NOMO-1 treated with dmso at 0.1 percent for 144 hours (cell line): ENCODE measurements around the gene MAP9.
"Not testable (repeated sequence)": the region's sequence is repeated elsewhere in the genome, so short reads cannot be mapped to it uniquely, and the experiment has no call there.

Experiments
- DNase-seq: peaks from one replicate; lab custom pipeline; 2025; ENCODE audit not compliant: unreplicated experiment; lab: John Stamatoyannopoulos, UW

The MAP9 gene

DNA sequence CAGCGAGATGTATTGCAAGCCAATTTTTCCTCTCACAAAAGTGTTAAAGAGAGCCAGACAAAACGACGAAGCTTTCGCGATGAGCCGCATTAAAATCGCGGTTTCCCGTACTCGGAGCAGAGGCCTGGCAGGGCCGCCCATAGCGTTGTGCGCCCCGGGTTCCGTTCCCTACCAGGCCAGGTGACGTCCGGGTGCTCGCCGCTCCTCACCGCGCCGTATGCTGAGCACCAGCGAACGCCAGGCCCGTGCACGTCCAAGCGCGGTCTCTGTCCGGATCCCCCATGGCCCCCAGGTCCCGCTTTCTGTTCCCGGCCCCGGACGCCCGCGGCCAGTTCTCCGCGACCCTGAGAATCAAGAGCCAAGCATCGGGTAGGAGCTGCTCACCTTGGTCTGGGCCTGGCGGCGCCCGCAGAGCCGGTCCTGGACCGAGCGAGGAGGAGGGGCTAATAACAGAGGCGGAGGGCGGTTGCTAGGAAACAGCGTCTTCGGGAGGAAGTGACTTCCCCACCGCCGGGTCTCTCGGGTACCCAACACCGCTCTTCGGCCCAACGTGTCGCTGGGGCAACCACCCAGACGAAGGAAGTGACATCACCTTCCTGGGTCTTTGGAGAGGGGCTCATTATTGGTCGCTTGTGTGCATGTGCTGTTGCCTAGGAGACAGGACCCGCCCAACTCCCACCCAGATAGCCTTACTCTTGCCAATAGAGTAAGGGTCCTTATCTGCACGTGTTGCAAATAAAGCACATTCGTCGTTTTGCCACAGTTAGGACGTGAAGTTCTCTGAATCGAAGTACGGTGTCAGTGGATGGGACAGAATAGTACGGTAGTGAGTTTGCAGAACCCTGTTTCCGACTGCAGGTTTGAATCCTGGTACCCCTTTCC is at the start of gene MAP9:
MAP9 (minus strand) TSS at position 579 of the 882 bp plus-strand sequence. CDS start 1,115 bp downstream, outside the sequence.
- DNase-seq = no peak

DNA sequence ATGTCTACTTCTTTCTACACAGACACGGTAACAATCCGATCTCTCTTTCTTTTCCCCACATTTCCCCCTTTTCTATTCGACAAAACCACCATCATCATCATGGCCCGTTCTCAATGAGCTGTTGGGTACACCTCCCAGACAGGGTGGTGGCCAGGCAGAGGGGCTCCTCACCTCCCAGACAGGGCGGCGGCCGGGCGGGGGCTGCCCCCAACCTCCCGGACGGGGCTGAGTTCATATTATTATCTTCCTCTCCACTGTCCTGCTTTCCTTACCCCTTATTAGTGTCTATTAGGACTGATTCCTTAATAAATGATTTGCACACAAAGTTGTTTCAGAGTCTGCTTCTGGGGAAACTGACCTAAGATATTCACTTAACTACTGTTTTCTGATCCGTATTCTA is 48.0 kb upstream of the MAP9 start:
- DNase-seq = not testable (repeated sequence)

- no peak for DNase-seq
Observed at GRCh38 chr4:155423671-155424070, 46.9 kb upstream of the MAP9 start.

- no peak for DNase-seq
Observed at GRCh38 chr4:155419266-155419665, 42.5 kb upstream of the MAP9 start.

DNA sequence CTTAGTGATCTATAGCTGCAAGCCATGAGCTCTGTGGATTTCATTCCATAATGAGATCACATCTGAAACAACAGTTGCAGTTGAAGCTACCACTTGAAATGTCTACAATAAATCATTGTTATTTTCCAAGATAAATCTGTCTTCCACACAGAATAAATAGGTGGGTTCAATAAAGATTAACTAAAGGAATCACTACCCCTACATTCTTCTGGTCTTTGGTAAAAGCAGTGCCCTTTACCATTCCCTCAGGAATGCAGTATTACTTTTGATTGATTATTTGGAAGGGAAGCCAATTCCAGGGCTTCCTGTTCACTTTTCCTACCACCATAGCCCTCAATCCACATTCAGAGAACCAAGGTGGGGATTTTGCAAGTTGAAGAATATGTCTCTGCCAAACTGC is 38.9 kb upstream of the MAP9 start:
- no peak for DNase-seq

DNA sequence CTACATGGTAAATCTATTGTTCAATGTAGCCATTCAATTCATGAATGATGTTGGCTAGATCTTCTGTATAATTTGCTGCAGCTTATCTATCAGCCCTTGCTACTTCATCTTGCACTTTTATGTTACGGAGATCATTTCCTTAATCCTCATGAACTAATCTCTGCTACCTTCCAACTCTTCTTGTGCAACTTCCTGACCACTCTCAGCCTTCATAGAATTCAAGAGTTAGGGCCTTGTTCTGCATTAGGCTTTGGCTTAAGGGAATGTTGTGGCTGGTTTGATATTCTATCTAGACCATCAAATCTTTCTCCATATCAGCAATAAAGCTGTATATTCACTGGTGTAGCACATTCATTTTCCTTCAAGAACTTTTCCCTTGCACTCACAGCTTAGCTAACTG is 36.7 kb upstream of the MAP9 start:
- no peak for DNase-seq

- no peak for DNase-seq
Observed at GRCh38 chr4:155411546-155411945, 34.8 kb upstream of the MAP9 start.

GRCh38 chr4:155408796-155409195 is 32.0 kb upstream of the MAP9 start:
- DNase-seq = no peak

DNA sequence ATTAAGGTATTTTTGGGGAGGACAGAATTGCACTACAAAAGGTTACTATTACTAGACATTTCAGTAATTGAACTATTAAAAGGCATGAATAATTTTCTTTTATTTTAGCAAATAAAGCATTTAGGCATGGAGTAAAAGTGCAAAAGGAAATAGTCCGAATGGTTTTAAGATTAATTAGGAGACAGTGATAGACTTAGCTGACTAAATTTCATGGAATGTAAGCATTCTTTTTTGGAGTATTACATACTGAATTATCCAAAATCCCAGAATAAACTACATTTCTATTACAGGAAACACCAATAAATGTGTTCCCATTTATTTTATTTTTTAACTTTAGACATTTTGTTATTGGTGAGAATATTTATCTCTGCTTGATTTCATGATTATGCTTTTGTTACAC is 30.7 kb upstream of the MAP9 start:
- DNase-seq = no peak

DNA sequence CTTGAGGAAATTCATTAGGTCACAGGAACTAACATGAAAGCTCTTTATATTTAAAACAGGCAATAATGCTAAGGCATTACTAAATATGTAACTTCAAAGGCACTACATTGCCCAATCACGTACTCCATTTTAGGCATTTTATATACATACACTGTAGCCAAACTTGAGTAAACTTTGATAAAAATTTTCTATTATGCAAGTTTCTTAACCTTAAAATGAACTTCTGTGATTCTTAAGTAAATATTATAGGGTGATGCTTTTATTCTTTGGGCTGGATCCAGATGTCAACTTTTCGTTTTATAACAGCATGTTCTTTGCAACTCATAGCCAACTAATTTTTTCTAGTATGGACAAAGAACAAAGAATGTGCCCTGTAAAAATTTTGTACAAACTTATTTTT is 28.3 kb upstream of the MAP9 start:
- no peak for DNase-seq

GRCh38 chr4:155403886-155404285 is 27.1 kb upstream of the MAP9 start:
- no peak for DNase-seq

DNA sequence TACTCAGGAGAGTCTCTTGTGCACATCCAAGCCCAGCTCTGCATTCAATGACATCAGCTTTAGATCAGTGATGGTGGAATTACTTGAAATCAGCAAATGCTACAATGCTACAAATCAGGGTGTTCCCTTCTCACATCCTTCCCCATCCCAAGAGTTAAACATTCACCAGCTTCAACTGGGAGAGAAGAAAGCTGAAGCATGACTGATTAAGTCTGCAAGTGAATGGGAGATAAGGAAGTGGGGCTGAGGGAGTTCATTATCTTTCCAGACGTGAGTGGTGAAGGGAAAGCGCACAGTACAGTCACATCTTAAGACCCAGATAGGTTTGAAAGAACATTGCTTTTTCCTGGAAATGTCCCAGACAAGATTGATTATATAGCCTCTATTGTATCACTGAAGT is 26.2 kb upstream of the MAP9 start:
- DNase-seq = no peak

DNA sequence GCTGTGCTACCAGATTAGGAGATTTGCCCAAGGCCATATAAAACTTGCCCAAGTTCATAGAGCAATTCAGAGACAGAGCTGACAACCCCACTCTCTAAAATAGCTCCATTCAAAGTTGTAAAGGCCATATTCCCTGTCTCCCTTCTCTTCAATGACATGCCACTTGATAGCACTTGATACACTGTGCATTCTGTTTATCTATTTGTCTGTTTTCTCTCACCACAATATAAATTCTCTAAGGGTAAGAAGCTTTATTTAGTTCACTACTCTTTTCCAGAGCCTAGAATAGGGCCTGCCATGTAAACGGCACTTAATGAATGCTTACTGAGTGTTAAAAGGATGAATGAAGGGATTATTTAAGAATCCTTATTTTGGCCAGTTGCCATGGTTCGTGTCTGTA is 24.1 kb upstream of the MAP9 start:
- DNase-seq = no peak

DNA sequence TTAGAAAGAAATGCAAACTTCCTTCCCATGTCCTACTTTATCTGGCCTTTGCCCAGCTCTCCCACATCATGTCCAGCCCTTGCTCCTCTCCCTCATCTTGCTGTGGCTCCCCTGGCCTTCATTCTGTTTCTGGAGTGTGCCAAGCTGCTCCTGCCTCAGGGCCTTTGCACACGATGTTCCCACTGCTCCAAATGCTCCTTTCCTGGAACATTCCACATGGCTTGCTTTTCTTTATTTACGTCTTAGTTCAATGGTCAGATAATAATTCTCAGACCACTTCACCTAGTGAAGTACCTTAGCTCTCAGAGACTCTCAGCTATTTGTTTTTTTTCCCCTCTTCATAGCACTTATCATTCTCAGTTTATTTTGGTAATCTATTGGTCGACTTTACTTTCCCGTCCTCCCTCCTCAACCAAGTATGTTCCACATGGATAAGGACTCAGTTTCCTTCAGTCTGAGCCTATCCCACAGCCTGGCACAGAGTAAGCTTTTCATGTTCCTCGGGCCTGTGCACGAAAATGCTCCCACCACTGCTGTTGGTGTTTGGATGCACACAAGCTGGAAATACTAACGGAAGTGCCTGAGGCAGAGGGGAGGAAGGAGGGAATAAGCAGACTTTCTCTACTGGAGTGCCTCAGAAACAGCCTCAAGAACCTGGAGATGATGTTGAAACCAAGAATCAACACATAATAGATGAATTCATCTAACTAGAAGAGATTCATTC is 23.4 kb upstream of the MAP9 start:
- no peak for DNase-seq

DNA sequence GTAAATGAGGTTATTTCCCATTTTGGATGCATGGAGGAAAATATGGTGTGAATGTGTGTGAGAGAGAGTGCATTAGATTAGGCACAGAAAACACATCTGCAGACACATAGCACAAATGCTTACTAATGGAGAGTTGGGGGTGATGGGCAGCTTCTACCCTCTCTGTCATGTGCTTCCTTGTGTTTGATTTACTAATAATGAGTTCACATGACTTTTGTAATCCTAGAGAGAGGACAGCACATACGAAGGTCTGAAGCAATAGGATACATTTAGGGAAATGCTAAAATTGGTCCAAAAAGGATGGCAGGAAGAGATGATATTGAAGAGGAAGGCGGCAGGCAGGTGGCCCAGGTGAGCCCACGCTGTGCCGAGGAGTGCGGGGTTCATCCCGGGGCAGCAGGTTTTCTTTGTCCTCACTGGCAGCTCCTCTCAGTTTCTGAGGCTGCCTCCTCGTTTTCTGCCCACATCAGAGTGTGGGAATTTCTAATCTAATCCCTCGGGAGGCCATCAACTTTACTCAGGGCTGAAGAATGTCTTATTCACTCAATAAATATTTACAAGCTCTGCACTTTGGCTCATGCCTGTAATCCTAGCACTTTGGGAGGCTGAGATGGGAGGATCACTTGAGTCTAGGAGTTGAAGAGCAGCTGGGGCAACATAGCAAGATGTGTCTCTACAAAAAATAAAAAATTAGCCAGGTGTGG is 15.9 kb upstream of the MAP9 start:
- no peak for DNase-seq

- no peak for DNase-seq
Observed at GRCh38 chr4:155391932-155392331, 15.2 kb upstream of the MAP9 start.

DNA sequence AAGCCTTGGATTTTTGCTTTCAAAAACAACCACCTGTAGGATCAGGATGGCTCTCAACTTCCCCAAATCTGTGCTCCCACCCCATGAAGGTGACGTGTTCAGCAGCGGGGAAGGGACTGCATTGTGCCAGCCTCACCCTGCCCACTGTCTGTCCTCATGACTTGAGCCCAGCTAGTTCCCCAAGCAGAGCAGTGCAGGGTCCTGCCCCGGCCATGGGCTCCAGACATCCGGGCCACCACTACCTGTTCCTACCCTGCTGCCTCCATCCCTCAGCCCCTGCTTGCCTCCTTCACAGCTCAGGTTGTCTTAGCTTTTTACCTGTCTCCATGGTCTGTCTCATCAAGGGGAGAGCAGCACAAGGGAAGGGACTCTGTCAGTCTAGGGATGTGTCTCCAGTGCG is 11.4 kb upstream of the MAP9 start:
- no peak for DNase-seq

DNA sequence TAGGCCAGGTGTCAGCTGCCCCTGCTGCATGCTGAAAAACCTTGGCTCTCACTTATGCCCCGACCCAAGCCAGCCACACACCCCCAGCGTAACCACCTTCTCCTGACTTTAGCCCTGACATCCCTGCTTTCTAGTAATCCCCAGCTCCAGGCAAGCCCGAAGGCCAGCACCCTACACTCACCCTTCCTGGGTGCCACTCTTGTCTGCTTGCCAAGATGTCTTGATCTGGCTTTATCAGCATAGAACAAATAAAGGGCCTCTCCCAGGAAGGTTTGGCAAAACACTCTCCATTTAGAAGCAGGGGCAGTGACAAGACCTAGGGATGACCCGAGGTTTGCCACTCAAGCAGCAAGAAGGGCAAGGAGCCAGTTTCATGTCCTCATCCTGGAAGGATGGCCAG is 6.8 kb upstream of the MAP9 start:
- DNase-seq = no peak

- DNase-seq = no peak
Observed at GRCh38 chr4:155377276-155377675, 511 bp upstream of the MAP9 start.

DNA sequence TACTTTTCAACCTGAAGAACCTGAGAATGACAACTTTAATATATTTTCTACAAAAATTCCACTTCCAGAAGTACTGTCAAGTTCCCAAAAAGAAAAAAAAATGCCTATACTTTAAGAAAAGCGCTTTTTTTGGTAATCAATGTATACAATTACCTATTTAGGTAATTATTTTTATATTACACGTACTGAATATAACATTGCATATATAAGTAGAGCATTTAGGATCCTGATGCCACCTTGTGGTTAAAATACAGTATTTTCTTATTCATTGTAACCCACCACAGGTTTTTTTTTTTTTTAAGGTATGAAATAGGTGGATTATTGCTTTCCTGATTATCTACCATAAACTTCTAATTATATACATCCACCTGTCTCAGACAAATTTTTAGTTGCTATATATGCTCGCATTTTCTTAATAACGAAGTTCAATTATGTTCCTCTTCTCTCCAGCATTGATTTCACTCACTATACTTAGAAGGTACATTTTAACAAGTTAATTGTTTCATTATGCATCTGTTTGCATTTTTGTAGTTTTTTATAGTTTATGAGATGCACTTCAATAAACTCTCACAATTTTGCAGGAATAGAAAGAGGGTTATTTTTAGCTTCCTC is 5.2 kb downstream of the MAP9 start:
- DNase-seq = no peak

DNA sequence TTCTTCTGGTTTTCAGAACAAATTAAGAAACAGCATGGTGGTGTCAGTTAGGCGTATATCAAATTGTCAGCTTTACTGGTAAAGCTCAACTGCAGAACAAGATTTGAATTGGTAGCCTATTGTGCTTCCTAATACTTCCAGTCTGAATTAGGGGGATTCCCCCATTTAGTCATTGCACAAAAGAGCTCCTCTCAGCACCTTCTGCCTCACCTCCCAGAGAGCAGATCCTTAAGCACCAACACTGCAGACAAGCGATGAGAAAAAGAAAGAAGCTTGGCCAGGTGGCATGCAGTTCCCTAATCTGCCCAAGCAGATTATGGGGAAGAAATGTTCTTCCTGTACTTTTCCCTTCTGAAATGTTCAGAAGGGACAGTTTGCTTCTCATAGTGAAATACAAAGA is 9.2 kb downstream of the MAP9 start:
- DNase-seq = no peak
